Adrenal gland (tissue), 12 donors: ENCODE data around the gene XKR7. TPM values are rescaled to one million over a fixed set of nuclear protein-coding genes. Genes with fewer than 3 reads are reported as not detected.
"Not testable (repeated sequence)": the region's sequence is repeated elsewhere in the genome, so short reads cannot be mapped to it uniquely, and the experiment has no call there.

Source experiments
- DNase-seq, 7 donors: peaks; one replicate each; pipeline ENCODE4 v3.0.0-alpha.2; 2019 to 2020
- H3K27ac ChIP-seq, 5 donors: fragments of 200-600 bp; sonication (generic) in 4 of 5; 1 replicate in 3 of 5; 2 replicates in 2 of 5; pipeline versions ENCODE4 v1.5.1 to v1.8.0; 2016 to 2020; ENCODE audit warnings: mild to moderate bottlenecking in 1 of 5
- H3K27me3 ChIP-seq: fragments of 200-600 bp; 2 replicates; pipeline ENCODE4 v1.8.0; 2021
- H3K36me3 ChIP-seq, 2 donors: fragments of 200-600 bp; replicated peaks in 1 of 2; 1 replicate in 1 of 2; 2 replicates in 1 of 2; pipeline versions ENCODE4 v1.5.1 to v1.8.0; 2018 to 2022
- H3K4me1 ChIP-seq, 2 donors: fragments of 200-600 bp; replicated peaks in 1 of 2; 1 replicate in 1 of 2; 2 replicates in 1 of 2; pipeline versions ENCODE4 v1.5.1 to v1.8.0; 2018 to 2021
- H3K4me3 ChIP-seq, 4 donors: fragments of 200-600 bp; sonication (generic) in 3 of 4; one replicate each; pipeline ENCODE4 v1.5.1; 2016 to 2018
- H3K9me3 ChIP-seq, 3 donors: fragments of 200-600 bp; sonication (generic) in 1 of 3; replicated peaks in 1 of 3; 1 replicate in 2 of 3; 2 replicates in 1 of 3; pipeline versions ENCODE4 v1.5.1 to v1.8.0; 2016 to 2021
- POLR2A ChIP-seq, 2 donors: fragments of 450-650 bp; IDR thresholded peaks; one replicate each; pipeline ENCODE4 v1.6.1; 2017; ENCODE audit warnings: antibody characterized with exemption in 2 of 2, mild to moderate bottlenecking in 2 of 2, moderate library complexity in 1 of 2
- WGBS, 4 donors: extraction: QIAGEN DNeasy Blood & Tissue Kit in 2 of 4; methylation state at CpG; one replicate each; pipeline versions ENCODE4 v1.1.5 to v1.1.7; 2013 to 2017; 5-methylcytosine and 5-hydroxymethylcytosine counted together
- intact Hi-C, 2 donors: fragments of 100-400 bp; cut with DNase I; formaldehyde crosslinking; loops; one replicate each; pipeline versions ENCODE4 v1.14.1 to v1.15.0; 2022 to 2023
- polyA plus RNA-seq, 3 donors: library from polyadenylated mRNA; stranded (reverse); fragments of 200-250 nt in 2 of 3; fragments of 350-450 nt in 1 of 3; fragmentation: Illumina TruSeq in 1 of 3; extraction: RNeasy Lipid Tissue Mini Kit (QIAGEN cat#74804) in 1 of 3; gene quantifications; one replicate each; pipeline ENCODE4 v1.2.3, GENCODE V29; 2013 to 2014
- total RNA-seq, 9 donors: library from RNA; depleted of rRNA in 4 of 9; stranded (reverse); fragments of >200 nt in 4 of 9; fragments of 120-200 nt in 1 of 9; fragmentation: NEBNext Ultra II Directional in 1 of 9; extraction: Animal tissue kit (Norgen Biotek cat#: 25700) in 1 of 9; gene quantifications; one replicate each; pipeline versions ENCODE4 v1.1.0 to v1.2.4, GENCODE V29; 2013 to 2023
- TF ChIP-seq, protein P1 (sequence below), 6 experiments: fragments of 450-650 bp in 4 of 6; fragments of 200-600 bp in 2 of 6; sonication (generic) in 1 of 6; IDR thresholded peaks; 1 replicate in 5 of 6; 2 replicates in 1 of 6; pipeline versions ENCODE4 v1.5.1 to v1.8.0; 2016 to 2021; ENCODE audit warnings: antibody characterized with exemption in 6 of 6, mild to moderate bottlenecking in 2 of 6, moderate library complexity in 1 of 6
- donor health status: healthy with polysubstance abuse.
- donor health status: Bipolar disorder and iron deficiency.
- donor health status: DM: yes; HTN: yes; CAD: no.
- donor health status: DM: no; HTN: no; CAD: no.
- donor health status: DM: no; HTN: no; CAD: no.
- donor health status: DM: yes; HTN: yes; CAD: no.

XKR7 gene
- total and polyA plus RNA-seq, 12 donors, result 0.04 to 0.56 (median 0.30) TPM; not detected in 4

DNA sequence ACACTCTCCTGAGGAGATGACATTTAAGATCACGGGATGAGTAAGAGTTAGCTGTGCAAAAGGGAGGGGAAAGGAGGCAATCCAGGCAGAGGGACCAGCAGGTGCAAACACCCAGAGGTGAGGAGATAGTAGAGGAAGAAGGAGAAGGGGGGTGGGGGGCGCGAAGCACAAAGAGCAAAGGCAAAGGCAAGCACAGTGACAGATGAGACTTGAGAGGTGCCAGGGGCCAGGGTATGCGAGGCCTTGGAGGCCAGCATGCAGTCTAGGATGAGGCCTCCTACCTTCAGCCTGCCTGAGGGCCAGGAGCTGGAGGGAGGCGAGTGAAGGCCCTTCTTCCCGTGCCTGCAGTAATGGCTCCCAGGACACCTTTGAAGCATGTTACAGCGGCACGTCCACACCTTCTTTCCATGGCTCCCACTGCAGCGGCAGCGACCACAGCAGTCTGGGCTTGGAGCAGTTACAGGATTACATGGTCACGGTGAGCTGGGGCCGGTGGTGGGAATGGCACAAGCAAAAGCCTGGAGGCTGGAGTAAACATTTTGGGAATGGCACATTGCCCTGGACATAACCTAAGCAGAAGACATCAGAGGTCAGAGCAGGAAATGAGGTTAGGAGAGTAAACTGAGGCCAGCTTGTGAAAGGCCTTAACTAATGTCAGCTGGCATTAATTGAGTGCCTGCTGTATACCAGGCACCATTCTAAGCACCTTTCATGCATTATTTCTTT is 60.9 kb downstream of the XKR7 start:
- Histone ChIP-seq H3K27ac (no peak overlapping the region), H3K36me3 (no peaks in the 10 kb centered on the region), H3K4me3 (no peak overlapping the region), H3K9me3 (no peaks in the 10 kb centered on the region), H3K4me1 (no peaks in the 10 kb centered on the region), H3K27me3 (no peaks in the 10 kb centered on the region)
- WGBS, 4 donors, result 50 to 64% (median 60%) methylated on average over 7 to 12 of the region's 12 CpGs
- intact Hi-C loops, result loop anchor here in 1 of 2 donors (10.0 kb wide), 1 partner anchor 204 kb away; no protein-coding TSS in a partner anchor
- no peak for DNase-seq
- TF ChIP-seq, protein P1, sequence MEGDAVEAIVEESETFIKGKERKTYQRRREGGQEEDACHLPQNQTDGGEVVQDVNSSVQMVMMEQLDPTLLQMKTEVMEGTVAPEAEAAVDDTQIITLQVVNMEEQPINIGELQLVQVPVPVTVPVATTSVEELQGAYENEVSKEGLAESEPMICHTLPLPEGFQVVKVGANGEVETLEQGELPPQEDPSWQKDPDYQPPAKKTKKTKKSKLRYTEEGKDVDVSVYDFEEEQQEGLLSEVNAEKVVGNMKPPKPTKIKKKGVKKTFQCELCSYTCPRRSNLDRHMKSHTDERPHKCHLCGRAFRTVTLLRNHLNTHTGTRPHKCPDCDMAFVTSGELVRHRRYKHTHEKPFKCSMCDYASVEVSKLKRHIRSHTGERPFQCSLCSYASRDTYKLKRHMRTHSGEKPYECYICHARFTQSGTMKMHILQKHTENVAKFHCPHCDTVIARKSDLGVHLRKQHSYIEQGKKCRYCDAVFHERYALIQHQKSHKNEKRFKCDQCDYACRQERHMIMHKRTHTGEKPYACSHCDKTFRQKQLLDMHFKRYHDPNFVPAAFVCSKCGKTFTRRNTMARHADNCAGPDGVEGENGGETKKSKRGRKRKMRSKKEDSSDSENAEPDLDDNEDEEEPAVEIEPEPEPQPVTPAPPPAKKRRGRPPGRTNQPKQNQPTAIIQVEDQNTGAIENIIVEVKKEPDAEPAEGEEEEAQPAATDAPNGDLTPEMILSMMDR (IDR thresholded peaks at IDR 0.05), result no peak
- TF ChIP-seq POLR2A (IDR thresholded peaks at IDR 0.05), result no peak

DNA sequence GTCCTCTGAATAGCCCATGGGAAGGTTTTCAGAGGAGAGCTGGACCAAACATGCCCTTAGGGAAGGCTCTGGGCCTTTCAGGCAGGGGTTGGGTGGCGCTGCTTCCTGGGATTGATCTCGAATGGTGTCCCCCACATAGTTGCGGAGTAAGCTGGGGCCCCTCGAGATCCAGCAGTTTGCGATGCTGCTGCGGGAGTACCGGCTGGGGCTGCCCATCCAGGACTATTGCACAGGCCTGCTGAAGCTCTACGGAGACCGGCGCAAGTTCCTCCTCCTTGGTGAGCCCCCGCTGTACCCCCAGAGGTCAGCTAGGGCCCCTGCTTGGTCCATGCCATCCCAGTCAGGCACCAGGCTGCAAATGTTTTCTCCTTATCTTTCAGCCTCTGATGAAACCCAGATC is 61.6 kb downstream of the XKR7 start:
- Histone ChIP-seq H3K27ac (no peak overlapping the region), H3K4me3 (no peak overlapping the region), H3K36me3 (no peaks in the 10 kb centered on the region), H3K27me3 (peaks cover under 1% of the 10 kb centered on the region), H3K4me1 (no peaks in the 10 kb centered on the region), H3K9me3 (no peaks in the 10 kb centered on the region)
- intact Hi-C loops, result loop anchor here in 1 of 2 donors (10.0 kb wide), 1 partner anchor 205 kb away; no protein-coding TSS in a partner anchor
- DNase-seq, result no peak
- WGBS, 4 donors, result 88 to 97% (median 91%) methylated on average over 8 to 11 of the region's 11 CpGs; no CpG with 5 or more reads in 1 of the 4 donors
- no peak for TF ChIP-seq POLR2A (IDR thresholded peaks at IDR 0.05)
- TF ChIP-seq, protein P1 (IDR thresholded peaks at IDR 0.05), result no peak

DNA sequence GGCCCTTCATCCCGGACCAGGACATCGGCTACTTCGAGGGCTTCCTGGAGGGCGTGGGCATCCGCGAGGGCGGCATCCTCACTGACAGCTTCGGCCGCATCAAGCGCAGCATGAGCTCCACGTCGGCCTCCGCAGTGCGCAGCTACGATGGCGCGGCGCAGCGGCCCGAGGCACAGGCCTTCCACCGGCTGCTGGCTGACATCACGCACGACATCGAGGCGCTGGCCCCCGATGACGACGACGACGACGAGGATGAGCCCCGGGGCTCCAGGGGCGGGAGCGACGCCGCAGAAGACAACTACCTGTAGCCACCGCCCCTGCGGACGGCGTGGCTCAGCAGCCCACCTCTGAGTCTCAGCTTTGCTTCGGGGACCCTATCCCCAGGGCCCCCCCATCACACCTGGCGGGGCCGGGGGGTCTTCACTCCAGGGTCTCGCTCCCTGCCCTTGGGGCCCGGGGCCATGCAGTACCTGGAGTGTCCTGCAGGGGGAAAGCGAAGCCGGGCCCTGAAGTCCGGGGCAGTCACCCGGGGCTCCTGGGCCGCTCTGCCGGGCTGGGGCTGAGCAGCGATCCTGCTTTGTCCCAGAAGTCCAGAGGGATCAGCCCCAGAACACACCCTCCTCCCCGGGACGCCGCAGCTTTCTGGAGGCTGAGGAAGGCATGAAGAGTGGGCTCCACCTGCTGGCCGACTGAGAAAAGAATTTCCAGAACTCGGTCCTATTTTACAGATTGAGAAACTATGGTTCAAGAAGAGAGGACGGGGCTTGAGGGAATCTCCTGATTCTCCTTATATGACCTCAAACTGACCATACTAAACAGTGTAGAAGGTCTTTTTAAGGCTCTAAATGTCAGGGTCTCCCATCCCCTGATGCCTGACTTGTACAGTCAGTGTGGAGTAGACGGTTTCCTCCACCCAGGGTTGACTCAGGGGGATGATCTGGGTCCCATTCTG is 63.3 kb downstream of the XKR7 start:
- H3K36me3 ChIP-seq, result no peaks in the 10 kb centered on the region
- H3K9me3 ChIP-seq, result no peaks in the 10 kb centered on the region
- no peak overlapping the region for H3K27ac ChIP-seq
- DNase-seq, result peak; percentile 79 to 90 (median 89)
- H3K4me1 ChIP-seq, result no peaks in the 10 kb centered on the region
- intact Hi-C loops, result loop anchor here (5.0 to 10.0 kb wide), 3 partner anchors 176 to 209 kb away; no protein-coding TSS in a partner anchor
- peak overlapping the region in 1 of 4 donors; percentile 40 for H3K4me3 ChIP-seq
- WGBS, 4 donors, result 7 to 22% (median 15%) methylated on average over 7 to 59 of the region's 59 CpGs
- H3K27me3 ChIP-seq, result peaks cover 4% of the 10 kb centered on the region
- TF ChIP-seq POLR2A (IDR thresholded peaks at IDR 0.05), result no peak
- TF ChIP-seq, protein P1 (IDR thresholded peaks at IDR 0.05), result peak; percentile 82 to 95 (median 87)

DNA sequence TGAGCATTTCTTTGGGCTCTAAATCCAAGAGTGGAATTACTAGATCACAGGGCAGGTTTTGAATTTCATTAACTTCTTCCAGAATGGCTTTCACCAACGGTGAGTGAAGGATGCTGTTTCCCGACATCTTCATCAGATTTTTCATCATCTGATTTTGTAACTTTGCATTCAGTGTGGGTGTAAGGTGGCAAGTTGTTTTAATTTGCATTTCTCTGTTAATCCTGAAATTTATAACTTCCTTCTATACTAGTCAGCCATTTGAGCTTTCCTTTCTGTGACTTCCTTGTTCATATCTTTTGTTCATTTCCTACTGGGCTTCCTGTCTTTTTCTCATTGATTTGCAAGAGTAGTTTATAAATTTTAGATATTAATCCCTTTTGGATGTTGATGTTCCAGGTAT is 65.4 kb downstream of the XKR7 start:
- Histone ChIP-seq H3K4me3 (no peak overlapping the region), H3K36me3 (no peaks in the 10 kb centered on the region), H3K27me3 (peaks cover 4% of the 10 kb centered on the region), H3K4me1 (no peaks in the 10 kb centered on the region), H3K9me3 (no peaks in the 10 kb centered on the region), H3K27ac (no peak overlapping the region)
- intact Hi-C loops, result loop anchor here (5.0 to 10.0 kb wide), 3 partner anchors 179 to 211 kb away; no protein-coding TSS in a partner anchor
- WGBS, 4 donors, result 47 to 70% (median 57%) methylated on average over 2 of the region's 2 CpGs
- TF ChIP-seq, protein P1 (IDR thresholded peaks at IDR 0.05), result no peak
- TF ChIP-seq POLR2A (IDR thresholded peaks at IDR 0.05), result no peak
- DNase-seq, result no peak

DNA sequence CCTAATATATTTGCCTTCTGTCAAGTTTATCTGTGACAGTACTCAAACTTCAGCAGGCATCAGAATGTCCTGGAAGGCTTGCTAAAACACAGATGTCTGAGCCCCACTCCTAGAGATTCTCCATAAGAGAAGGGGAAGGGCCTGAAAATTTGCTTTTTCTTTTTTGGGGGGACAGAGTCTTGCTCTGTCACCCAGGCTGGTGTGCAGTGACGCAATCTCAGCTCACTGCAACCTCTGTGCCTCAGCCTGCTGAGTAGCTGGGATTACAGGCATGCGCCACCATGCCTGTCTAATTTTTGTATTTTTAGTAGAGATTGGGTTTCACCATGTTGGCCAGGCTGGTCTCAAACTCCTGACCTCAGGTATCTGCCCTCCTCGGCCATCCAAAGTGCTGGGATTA is 65.8 kb downstream of the XKR7 start:
- not testable (repeated sequence) for H3K4me3 ChIP-seq, H3K27me3 ChIP-seq, H3K4me1 ChIP-seq, DNase-seq, H3K9me3 ChIP-seq, H3K36me3 ChIP-seq, H3K27ac ChIP-seq
- WGBS, 4 donors, result 51 to 77% (median 61%) methylated on average over 3 of the region's 3 CpGs
- intact Hi-C loops, result loop anchor here (5.0 to 10.0 kb wide), 3 partner anchors 179 to 211 kb away; no protein-coding TSS in a partner anchor
